Measurements from ENCODE around the gene AUH. TPM values are rescaled to one million over a fixed set of nuclear protein-coding genes. Genes with fewer than 3 reads are reported as not detected.

AUH gene
- total RNA-seq, 1 experiment from 2014 or later, result 29.2 TPM

- H3K4me2 ChIP-seq (ENCODE audit: low read depth, low read length, poor library complexity, severe bottlenecking), result no peak overlapping the region
- H3K4me3 ChIP-seq (ENCODE audit: low read length), result no peak overlapping the region
- no peaks in the 10 kb centered on the region for H3K9me2 ChIP-seq (replicated peaks; ENCODE audit: insufficient read depth, low read length)
- no peaks in the 10 kb centered on the region for H3K36me3 ChIP-seq (ENCODE audit: insufficient read depth, low read length)
- no peak overlapping the region for H3K27ac ChIP-seq (ENCODE audit: low read length)
- H3K27me3 ChIP-seq (ENCODE audit: low read length), result no peaks in the 10 kb centered on the region
- 0 out of 2 replicates have a peak, but pooled peaks cover 2% of the 10 kb centered on the region for H4K20me1 ChIP-seq (ENCODE audit: insufficient read depth, low read depth, low read length)
- DNase-seq, result no peak
- H3K79me2 ChIP-seq (ENCODE audit: low read length), result no peaks in the 10 kb centered on the region
- H3K9ac ChIP-seq (ENCODE audit: low read length), result no peak overlapping the region
- H2AFZ ChIP-seq (ENCODE audit: low read length), result no peak overlapping the region
- H3K9me3 ChIP-seq (ENCODE audit: low read length), result no peaks in the 10 kb centered on the region
- H3K4me1 ChIP-seq (ENCODE audit: low read length), result no peaks in the 10 kb centered on the region
Observed at GRCh38 chr9:91245431-91246313, 116.0 kb downstream of the AUH start.

GRCh38 chr9:91243029-91243428 is 118.7 kb downstream of the AUH start:
- Histone ChIP-seq H3K79me2 (ENCODE audit: low read length) (no peaks in the 10 kb centered on the region), H3K9ac (ENCODE audit: low read length) (no peak overlapping the region), H3K4me1 (ENCODE audit: low read length) (peaks cover 14% of the 10 kb centered on the region), H3K9me2 (replicated peaks; ENCODE audit: insufficient read depth, low read length) (no peaks in the 10 kb centered on the region), H4K20me1 (ENCODE audit: insufficient read depth, low read depth, low read length) (0 out of 2 replicates have a peak, but pooled peaks cover 7% of the 10 kb centered on the region), H3K27me3 (ENCODE audit: low read length) (no peaks in the 10 kb centered on the region), H3K4me2 (ENCODE audit: low read depth, low read length, poor library complexity, severe bottlenecking) (no peak overlapping the region), H3K36me3 (ENCODE audit: insufficient read depth, low read length) (no peaks in the 10 kb centered on the region), H3K9me3 (ENCODE audit: low read length) (no peaks in the 10 kb centered on the region), H3K4me3 (ENCODE audit: low read length) (no peak overlapping the region), H2AFZ (ENCODE audit: low read length) (no peak overlapping the region), H3K27ac (ENCODE audit: low read length) (no peak overlapping the region)
- no peak for DNase-seq

- 0 out of 2 replicates have a peak, but pooled peaks cover 7% of the 10 kb centered on the region for H4K20me1 ChIP-seq (ENCODE audit: insufficient read depth, low read depth, low read length)
- H3K4me2 ChIP-seq (ENCODE audit: low read depth, low read length, poor library complexity, severe bottlenecking), result no peak overlapping the region
- H3K4me3 ChIP-seq (ENCODE audit: low read length), result no peak overlapping the region
- no peaks in the 10 kb centered on the region for H3K36me3 ChIP-seq (ENCODE audit: insufficient read depth, low read length)
- H3K9me3 ChIP-seq (ENCODE audit: low read length), result no peaks in the 10 kb centered on the region
- H3K79me2 ChIP-seq (ENCODE audit: low read length), result no peaks in the 10 kb centered on the region
- H3K27ac ChIP-seq (ENCODE audit: low read length), result no peak overlapping the region
- H3K9ac ChIP-seq (ENCODE audit: low read length), result no peak overlapping the region
- H2AFZ ChIP-seq (ENCODE audit: low read length), result no peak overlapping the region
- no peak for DNase-seq
- no peaks in the 10 kb centered on the region for H3K27me3 ChIP-seq (ENCODE audit: low read length)
- H3K4me1 ChIP-seq (ENCODE audit: low read length), result peaks cover 14% of the 10 kb centered on the region
- H3K9me2 ChIP-seq (replicated peaks; ENCODE audit: insufficient read depth, low read length), result no peaks in the 10 kb centered on the region
Observed at GRCh38 chr9:91241909-91242308, 119.8 kb downstream of the AUH start.

GRCh38 chr9:91240596-91241165 is 121.0 kb downstream of the AUH start:
- no peak overlapping the region for H2AFZ ChIP-seq (ENCODE audit: low read length)
- H4K20me1 ChIP-seq (ENCODE audit: insufficient read depth, low read depth, low read length), result 0 out of 2 replicates have a peak, but pooled peaks cover 7% of the 10 kb centered on the region
- H3K4me2 ChIP-seq (ENCODE audit: low read depth, low read length, poor library complexity, severe bottlenecking), result no peak overlapping the region
- no peaks in the 10 kb centered on the region for H3K27me3 ChIP-seq (ENCODE audit: low read length)
- DNase-seq, result no peak
- H3K4me3 ChIP-seq (ENCODE audit: low read length), result no peak overlapping the region
- no peaks in the 10 kb centered on the region for H3K9me2 ChIP-seq (replicated peaks; ENCODE audit: insufficient read depth, low read length)
- no peaks in the 10 kb centered on the region for H3K36me3 ChIP-seq (ENCODE audit: insufficient read depth, low read length)
- H3K4me1 ChIP-seq (ENCODE audit: low read length), result peaks cover 14% of the 10 kb centered on the region
- no peak overlapping the region for H3K9ac ChIP-seq (ENCODE audit: low read length)
- H3K27ac ChIP-seq (ENCODE audit: low read length), result no peak overlapping the region
- H3K79me2 ChIP-seq (ENCODE audit: low read length), result no peaks in the 10 kb centered on the region
- H3K9me3 ChIP-seq (ENCODE audit: low read length), result no peaks in the 10 kb centered on the region

- no peaks in the 10 kb centered on the region for H3K27me3 ChIP-seq (ENCODE audit: low read length)
- H2AFZ ChIP-seq (ENCODE audit: low read length), result no peak overlapping the region
- H3K4me3 ChIP-seq (ENCODE audit: low read length), result no peak overlapping the region
- 0 out of 2 replicates have a peak, but pooled peaks cover 5% of the 10 kb centered on the region for H4K20me1 ChIP-seq (ENCODE audit: insufficient read depth, low read depth, low read length)
- no peaks in the 10 kb centered on the region for H3K36me3 ChIP-seq (ENCODE audit: insufficient read depth, low read length)
- no peak for DNase-seq
- no peak overlapping the region for H3K9ac ChIP-seq (ENCODE audit: low read length)
- no peak overlapping the region for H3K4me2 ChIP-seq (ENCODE audit: low read depth, low read length, poor library complexity, severe bottlenecking)
- H3K4me1 ChIP-seq (ENCODE audit: low read length), result peaks cover 14% of the 10 kb centered on the region
- H3K9me2 ChIP-seq (replicated peaks; ENCODE audit: insufficient read depth, low read length), result no peaks in the 10 kb centered on the region
- no peaks in the 10 kb centered on the region for H3K79me2 ChIP-seq (ENCODE audit: low read length)
- H3K27ac ChIP-seq (ENCODE audit: low read length), result no peak overlapping the region
- H3K9me3 ChIP-seq (ENCODE audit: low read length), result no peaks in the 10 kb centered on the region
Observed at GRCh38 chr9:91239367-91240111, 122.2 kb downstream of the AUH start.

- H3K9me2 ChIP-seq (replicated peaks; ENCODE audit: insufficient read depth, low read length), result no peaks in the 10 kb centered on the region
- H3K9ac ChIP-seq (ENCODE audit: low read length), result no peak overlapping the region
- H3K79me2 ChIP-seq (ENCODE audit: low read length), result no peaks in the 10 kb centered on the region
- no peak overlapping the region for H2AFZ ChIP-seq (ENCODE audit: low read length)
- H3K4me3 ChIP-seq (ENCODE audit: low read length), result no peak overlapping the region
- H3K4me2 ChIP-seq (ENCODE audit: low read depth, low read length, poor library complexity, severe bottlenecking), result no peak overlapping the region
- H3K36me3 ChIP-seq (ENCODE audit: insufficient read depth, low read length), result no peaks in the 10 kb centered on the region
- H3K4me1 ChIP-seq (ENCODE audit: low read length), result peaks cover 12% of the 10 kb centered on the region
- 0 out of 2 replicates have a peak, but pooled peaks cover 5% of the 10 kb centered on the region for H4K20me1 ChIP-seq (ENCODE audit: insufficient read depth, low read depth, low read length)
- no peaks in the 10 kb centered on the region for H3K27me3 ChIP-seq (ENCODE audit: low read length)
- no peak overlapping the region for H3K27ac ChIP-seq (ENCODE audit: low read length)
- no peaks in the 10 kb centered on the region for H3K9me3 ChIP-seq (ENCODE audit: low read length)
- DNase-seq, result no peak
Observed at GRCh38 chr9:91234523-91234922, 127.2 kb downstream of the AUH start.

- H3K27me3 ChIP-seq (ENCODE audit: low read length), result no peaks in the 10 kb centered on the region
- H3K4me2 ChIP-seq (ENCODE audit: low read depth, low read length, poor library complexity, severe bottlenecking), result no peak overlapping the region
- H3K36me3 ChIP-seq (ENCODE audit: insufficient read depth, low read length), result no peaks in the 10 kb centered on the region
- H3K79me2 ChIP-seq (ENCODE audit: low read length), result no peaks in the 10 kb centered on the region
- no peak overlapping the region for H3K27ac ChIP-seq (ENCODE audit: low read length)
- no peak overlapping the region for H3K4me3 ChIP-seq (ENCODE audit: low read length)
- no peaks in the 10 kb centered on the region for H4K20me1 ChIP-seq (ENCODE audit: insufficient read depth, low read depth, low read length)
- no peak overlapping the region for H2AFZ ChIP-seq (ENCODE audit: low read length)
- DNase-seq, result no peak
- H3K9ac ChIP-seq (ENCODE audit: low read length), result no peak overlapping the region
- no peaks in the 10 kb centered on the region for H3K9me2 ChIP-seq (replicated peaks; ENCODE audit: insufficient read depth, low read length)
- H3K9me3 ChIP-seq (ENCODE audit: low read length), result no peaks in the 10 kb centered on the region
- no peaks in the 10 kb centered on the region for H3K4me1 ChIP-seq (ENCODE audit: low read length)
Observed at GRCh38 chr9:91231619-91232018, 130.1 kb downstream of the AUH start.

- no peaks in the 10 kb centered on the region for H3K27me3 ChIP-seq (ENCODE audit: low read length)
- no peak overlapping the region for H3K4me2 ChIP-seq (ENCODE audit: low read depth, low read length, poor library complexity, severe bottlenecking)
- no peaks in the 10 kb centered on the region for H4K20me1 ChIP-seq (ENCODE audit: insufficient read depth, low read depth, low read length)
- H3K27ac ChIP-seq (ENCODE audit: low read length), result no peak overlapping the region
- no peaks in the 10 kb centered on the region for H3K4me1 ChIP-seq (ENCODE audit: low read length)
- no peaks in the 10 kb centered on the region for H3K36me3 ChIP-seq (ENCODE audit: insufficient read depth, low read length)
- H2AFZ ChIP-seq (ENCODE audit: low read length), result no peak overlapping the region
- no peaks in the 10 kb centered on the region for H3K9me3 ChIP-seq (ENCODE audit: low read length)
- no peaks in the 10 kb centered on the region; the same call in 1 of the 2 replicates for H3K9me2 ChIP-seq (replicated peaks; ENCODE audit: insufficient read depth, low read length)
- no peak for DNase-seq
- H3K4me3 ChIP-seq (ENCODE audit: low read length), result no peak overlapping the region
- no peak overlapping the region for H3K9ac ChIP-seq (ENCODE audit: low read length)
- H3K79me2 ChIP-seq (ENCODE audit: low read length), result no peaks in the 10 kb centered on the region
Observed at GRCh38 chr9:91223000-91223399, 138.7 kb downstream of the AUH start.

All from Karpas-422 (cell line).